Vagina (tissue), 2 donors: ENCODE measurements around the gene DCTD. TPM values are rescaled to one million over a fixed set of nuclear protein-coding genes. Genes with fewer than 3 reads are reported as not detected.

Source experiments
- DNase-seq, 2 donors: peaks; one replicate each; pipeline ENCODE4 v3.0.0-alpha.2; 2017; ENCODE audit errors: extremely low spot score in 2 of 2
- H3K27ac ChIP-seq: fragments of 200-600 bp; sonication (generic); one replicate; pipeline ENCODE4 v1.5.1; 2019
- H3K27me3 ChIP-seq: fragments of 200-600 bp; sonication (generic); one replicate; pipeline ENCODE4 v1.5.1; 2019
- H3K36me3 ChIP-seq, 2 donors: fragments of 200-600 bp; sonication (generic); one replicate each; pipeline ENCODE4 v1.5.1; 2017 to 2019
- H3K4me1 ChIP-seq: fragments of 200-600 bp; sonication (generic); one replicate; pipeline ENCODE4 v1.5.1; 2019
- H3K4me3 ChIP-seq, 2 donors: fragments of 200-600 bp; sonication (generic); 1 replicate in 1 of 2; 2 replicates in 1 of 2; pipeline ENCODE4 v1.5.1; 2016 to 2019
- H3K9me3 ChIP-seq: fragments of 200-600 bp; sonication (generic); one replicate; pipeline ENCODE4 v1.5.1; 2019
- CTCF ChIP-seq, 3 experiments: fragments of 450-650 bp in 2 of 3; fragments of 200-600 bp in 1 of 3; sonication (generic) in 1 of 3; IDR thresholded peaks; one replicate each; pipeline ENCODE4 v1.5.1; 2017 to 2019; ENCODE audit warnings: antibody characterized with exemption in 3 of 3, mild to moderate bottlenecking in 2 of 3, moderate library complexity in 2 of 3
- POLR2A ChIP-seq, 2 donors: fragments of 450-650 bp; IDR thresholded peaks; one replicate each; pipeline ENCODE4 v1.6.1; 2017; ENCODE audit warnings: antibody characterized with exemption in 2 of 2, mild to moderate bottlenecking in 2 of 2, moderate library complexity in 2 of 2
- POLR2AphosphoS5 ChIP-seq, 2 donors: sonication (generic); formaldehyde crosslinking; IDR thresholded peaks; one replicate each; pipeline ENCODE4 v1.9.0; 2017; ENCODE audit warnings: antibody characterized with exemption in 2 of 2, mild to moderate bottlenecking in 2 of 2, low read depth in 1 of 2; ENCODE audit not compliant: insufficient read depth in 1 of 2
- intact Hi-C: fragments of 100-400 bp; cut with DNase I; formaldehyde crosslinking; loops from one replicate; pipeline ENCODE4 v1.15.1; 2023
- total RNA-seq: library from RNA; depleted of rRNA; stranded (reverse); fragments of >200 nt; gene quantifications from one replicate; pipeline ENCODE4 v1.2.3, GENCODE V29; 2016

Gene DCTD
- total RNA-seq, 1 donor from 2014 or later, result 40.0 TPM

- no peaks in the 10 kb centered on the region for H3K9me3 ChIP-seq
- no peak overlapping the region for H3K27ac ChIP-seq
- no peak for DNase-seq
- H3K4me1 ChIP-seq, result no peaks in the 10 kb centered on the region
- H3K4me3 ChIP-seq, result no peak overlapping the region
- no peak for TF ChIP-seq POLR2A (IDR thresholded peaks at IDR 0.05)
- TF ChIP-seq CTCF (IDR thresholded peaks at IDR 0.05), result no peak
- no peak for TF ChIP-seq POLR2AphosphoS5 (IDR thresholded peaks at IDR 0.05; ENCODE audit: insufficient read depth in 1 of 2, low read depth in 1 of 2)
- H3K36me3 ChIP-seq, result peaks cover 0 to 40% of the 10 kb centered on the region in 2 donors
- intact Hi-C loops, result no loop called here
- H3K27me3 ChIP-seq, result no peaks in the 10 kb centered on the region
Measured at GRCh38 chr4:182897601-182898478, 19.3 kb downstream of the DCTD start.

GRCh38 chr4:182896421-182896820 is 20.8 kb downstream of the DCTD start:
- no peak overlapping the region for H3K4me3 ChIP-seq
- no peaks in the 10 kb centered on the region for H3K9me3 ChIP-seq
- H3K27ac ChIP-seq, result no peak overlapping the region
- no peak for DNase-seq
- H3K36me3 ChIP-seq, result peaks cover 0 to 52% of the 10 kb centered on the region in 2 donors
- H3K27me3 ChIP-seq, result no peaks in the 10 kb centered on the region
- intact Hi-C loops, result no loop called here
- no peaks in the 10 kb centered on the region for H3K4me1 ChIP-seq
- TF ChIP-seq POLR2A (IDR thresholded peaks at IDR 0.05) (no peak), POLR2AphosphoS5 (IDR thresholded peaks at IDR 0.05; ENCODE audit: insufficient read depth in 1 of 2, low read depth in 1 of 2) (no peak), CTCF (IDR thresholded peaks at IDR 0.05) (no peak)

- Histone ChIP-seq H3K27me3 (no peaks in the 10 kb centered on the region), H3K27ac (no peak overlapping the region), H3K9me3 (no peaks in the 10 kb centered on the region), H3K36me3 (peaks cover under 1 to 58% of the 10 kb centered on the region in 2 donors), H3K4me1 (no peaks in the 10 kb centered on the region), H3K4me3 (no peak overlapping the region)
- intact Hi-C loops, result no loop called here
- TF ChIP-seq CTCF (IDR thresholded peaks at IDR 0.05), result no peak
- TF ChIP-seq POLR2AphosphoS5 (IDR thresholded peaks at IDR 0.05; ENCODE audit: insufficient read depth in 1 of 2, low read depth in 1 of 2), result no peak
- TF ChIP-seq POLR2A (IDR thresholded peaks at IDR 0.05), result no peak
- no peak for DNase-seq
Measured at GRCh38 chr4:182895791-182896292, 21.3 kb downstream of the DCTD start.

GRCh38 chr4:182894681-182895275 is 22.4 kb downstream of the DCTD start:
- Histone ChIP-seq H3K4me3 (no peak overlapping the region), H3K36me3 (peaks cover 2 to 60% of the 10 kb centered on the region in 2 donors), H3K4me1 (no peaks in the 10 kb centered on the region), H3K9me3 (no peaks in the 10 kb centered on the region), H3K27me3 (no peaks in the 10 kb centered on the region), H3K27ac (no peak overlapping the region)
- no peak for DNase-seq
- intact Hi-C loops, result no loop called here
- TF ChIP-seq POLR2AphosphoS5 (IDR thresholded peaks at IDR 0.05; ENCODE audit: insufficient read depth in 1 of 2, low read depth in 1 of 2), result no peak
- no peak for TF ChIP-seq POLR2A (IDR thresholded peaks at IDR 0.05)
- TF ChIP-seq CTCF (IDR thresholded peaks at IDR 0.05), result no peak
